HL-60 (cell line): Measurements from ENCODE around the gene AKAP6.

Experiments
- CTCF ChIP-seq: IDR thresholded peaks from one replicate; pipeline ENCODE4 v1.5.1; 2011; ENCODE audit warnings: low read length, control low read depth, inconsistent platforms; ENCODE audit not compliant: insufficient read depth
- SPI1 ChIP-seq: IDR thresholded peaks from 2 replicates; pipeline ENCODE4 v1.6.1; 2012; ENCODE audit warnings: low read depth, mild to moderate bottlenecking, borderline replicate concordance

GRCh38 chr14:32846821-32847365 is 517.8 kb downstream of the AKAP6 start:
- TF ChIP-seq CTCF (no peak), SPI1 (no peak)
